SU-DHL-6 (cell line): ENCODE measurements around the gene PSIP1.

Experiments used
- H2AFZ ChIP-seq: fragments of 200-600 bp; sonication (generic); 2 replicates; pipeline ENCODE4 v1.6.1; 2014; ENCODE audit warnings: low read depth, mild to moderate bottlenecking, moderate library complexity, mixed read lengths, antibody characterized with exemption, low read length; ENCODE audit not compliant: severe bottlenecking
- H3F3A ChIP-seq: fragments of 200-600 bp; shearing (Covaris generic); 2 replicates; pipeline ENCODE4 v1.6.0; 2016; ENCODE audit warnings: antibody characterized with exemption, mild to moderate bottlenecking; ENCODE audit not compliant: insufficient read depth
- H3K27ac ChIP-seq: fragments of 200-600 bp; sonication (generic); 2 replicates; pipeline ENCODE4 v1.5.1; 2016; ENCODE audit warnings: low read depth, mild to moderate bottlenecking, low read length, moderate library complexity, mixed read lengths
- H3K27me3 ChIP-seq: fragments of 200-600 bp; sonication (generic), shearing (Covaris generic); 2 replicates; pipeline ENCODE4 v1.6.0; 2014; ENCODE audit warnings: mild to moderate bottlenecking, low read length
- H3K36me3 ChIP-seq: fragments of 200-600 bp; sonication (generic); 2 replicates; pipeline ENCODE4 v1.6.1; 2014; ENCODE audit warnings: mild to moderate bottlenecking, low read length, mixed read lengths
- H3K4me2 ChIP-seq: fragments of 300-600, 200-600 bp; shearing (Covaris generic), sonication (generic); 2 replicates; pipeline ENCODE4 v1.6.0; 2014; ENCODE audit warnings: low read length, low read depth, mild to moderate bottlenecking; ENCODE audit not compliant: poor library complexity, severe bottlenecking
- H3K4me3 ChIP-seq: fragments of 200-600 bp; sonication (generic); 2 replicates; pipeline ENCODE4 v1.5.1; 2014; ENCODE audit warnings: antibody characterized with exemption, low read length, mild to moderate bottlenecking, mixed read lengths; ENCODE audit not compliant: insufficient read depth, poor library complexity, severe bottlenecking
- H3K79me2 ChIP-seq: fragments of 200-600 bp; sonication (generic); 2 replicates; pipeline ENCODE4 v1.6.1; 2014; ENCODE audit warnings: mild to moderate bottlenecking, low read length, moderate library complexity; ENCODE audit not compliant: insufficient read depth
- H3K9ac ChIP-seq: fragments of 200-600 bp; sonication (generic); 2 replicates; pipeline ENCODE4 v1.7.0; 2014; ENCODE audit warnings: mild to moderate bottlenecking, low read length
- H3K9me2 ChIP-seq: fragments of 200-600 bp; sonication (generic); replicated peaks from 2 replicates; pipeline ENCODE4 v1.6.1; 2014; ENCODE audit warnings: low read length; ENCODE audit not compliant: insufficient read depth
- H3K9me3 ChIP-seq: fragments of 200-600 bp; sonication (generic); 2 replicates; pipeline ENCODE4 v1.6.1; 2014; ENCODE audit warnings: low read length, mixed read lengths; ENCODE audit not compliant: insufficient read depth
- H4K20me1 ChIP-seq: fragments of 200-600 bp; sonication (generic); 2 replicates; pipeline ENCODE4 v1.6.1; 2014; ENCODE audit warnings: low read depth, mild to moderate bottlenecking, antibody characterized with exemption, low read length, moderate library complexity, mixed read lengths
- CTCF ChIP-seq: fragments of 200-600 bp; sonication (generic); IDR thresholded peaks from one replicate; pipeline ENCODE4 v1.5.1; 2017; ENCODE audit warnings: antibody characterized with exemption, mild to moderate bottlenecking, low read length, moderate library complexity; ENCODE audit not compliant: insufficient read depth, poor library complexity, severe bottlenecking
- EZH2phosphoT487 ChIP-seq: fragments of 200-600 bp; sonication (generic), shearing (Covaris generic); conservative IDR thresholded peaks from 2 replicates; pipeline ENCODE4 v1.6.1; 2018; ENCODE audit warnings: mild to moderate bottlenecking, antibody characterized with exemption, low read length, moderate library complexity, mixed read lengths

Gene PSIP1

GRCh38 chr9:15521254-15521653, 10.5 kb upstream of the PSIP1 start:
- Histone ChIP-seq H3K9me2 (no peaks in the 10 kb centered on the region), H3K36me3 (no peaks in the 10 kb centered on the region), H3K4me3 (no peak overlapping the region), H3K27ac (no peak overlapping the region), H3K27me3 (no peaks in the 10 kb centered on the region), H4K20me1 (no peaks in the 10 kb centered on the region), H3K9me3 (no peaks in the 10 kb centered on the region), H2AFZ (no peak overlapping the region), H3K4me2 (no peak overlapping the region), H3K79me2 (no peaks in the 10 kb centered on the region), H3K9ac (no peak overlapping the region), H3F3A (no peaks in the 10 kb centered on the region)
- TF ChIP-seq EZH2phosphoT487 (no peak), CTCF (no peak)

- Histone ChIP-seq H3F3A (no peaks in the 10 kb centered on the region), H3K27me3 (no peaks in the 10 kb centered on the region), H3K9ac (no peak overlapping the region), H3K9me2 (no peaks in the 10 kb centered on the region), H3K4me3 (no peak overlapping the region), H4K20me1 (no peaks in the 10 kb centered on the region), H3K9me3 (no peaks in the 10 kb centered on the region), H3K36me3 (no peaks in the 10 kb centered on the region), H3K27ac (no peak overlapping the region), H2AFZ (no peak overlapping the region), H3K4me2 (no peak overlapping the region), H3K79me2 (no peaks in the 10 kb centered on the region)
- no peak for TF ChIP-seq EZH2phosphoT487
- TF ChIP-seq CTCF, result no peak
Measured at GRCh38 chr9:15519831-15520230, 9.1 kb upstream of the PSIP1 start.

GRCh38 chr9:15513335-15513734, 2.6 kb upstream of the PSIP1 start:
- no peaks in the 10 kb centered on the region for H3K9me3 ChIP-seq
- no peaks in the 10 kb centered on the region for H3K9me2 ChIP-seq
- peak overlapping the region; percentile 88 for H3K27ac ChIP-seq
- peak overlapping the region; percentile 97 for H2AFZ ChIP-seq
- peak overlapping the region; percentile 98 for H3K9ac ChIP-seq
- peak; percentile 37 for TF ChIP-seq CTCF
- no peak for TF ChIP-seq EZH2phosphoT487
- H3K36me3 ChIP-seq, result peaks cover 15% of the 10 kb centered on the region
- no peak overlapping the region for H3K4me3 ChIP-seq
- H4K20me1 ChIP-seq, result peaks cover 16% of the 10 kb centered on the region
- peaks cover 28% of the 10 kb centered on the region for H3F3A ChIP-seq
- no peaks in the 10 kb centered on the region for H3K27me3 ChIP-seq
- peak overlapping the region; percentile 89 for H3K4me2 ChIP-seq
- H3K79me2 ChIP-seq, result peaks cover 24% of the 10 kb centered on the region

- H3K9ac ChIP-seq, result peak overlapping the region; percentile 98
- H3K4me2 ChIP-seq, result peak overlapping the region; percentile 89
- no peaks in the 10 kb centered on the region for H3K9me2 ChIP-seq
- peak overlapping the region; percentile 88 for H3K27ac ChIP-seq
- no peak for TF ChIP-seq EZH2phosphoT487
- TF ChIP-seq CTCF, result no peak
- H3K9me3 ChIP-seq, result no peaks in the 10 kb centered on the region
- peak overlapping the region; percentile 97 for H2AFZ ChIP-seq
- H3K27me3 ChIP-seq, result no peaks in the 10 kb centered on the region
- H3K4me3 ChIP-seq, result no peak overlapping the region
- peaks cover 20% of the 10 kb centered on the region for H4K20me1 ChIP-seq
- H3F3A ChIP-seq, result peaks cover 29% of the 10 kb centered on the region
- peaks cover 19% of the 10 kb centered on the region for H3K36me3 ChIP-seq
- H3K79me2 ChIP-seq, result peaks cover 28% of the 10 kb centered on the region
Measured at GRCh38 chr9:15512889-15513288, 2.1 kb upstream of the PSIP1 start.
